Hematopoietic multipotent progenitor cell treated with erythropoietin and hydrocortisone succinate and interleukin-3 and kit ligand, for 17 days (in vitro differentiated cells): ENCODE results near the gene ROCK2.

Source experiments
- DNase-seq: peaks from one replicate; pipeline ENCODE4 v3.0.0-alpha.2; 2015; ENCODE audit warnings: low spot score

ROCK2 gene

GRCh38 chr2:11152591-11152990 is 191.8 kb downstream of the ROCK2 start:
- no peak for DNase-seq

- DNase-seq: no peak
Measured at GRCh38 chr2:11147263-11147662, 197.2 kb downstream of the ROCK2 start.

DNA sequence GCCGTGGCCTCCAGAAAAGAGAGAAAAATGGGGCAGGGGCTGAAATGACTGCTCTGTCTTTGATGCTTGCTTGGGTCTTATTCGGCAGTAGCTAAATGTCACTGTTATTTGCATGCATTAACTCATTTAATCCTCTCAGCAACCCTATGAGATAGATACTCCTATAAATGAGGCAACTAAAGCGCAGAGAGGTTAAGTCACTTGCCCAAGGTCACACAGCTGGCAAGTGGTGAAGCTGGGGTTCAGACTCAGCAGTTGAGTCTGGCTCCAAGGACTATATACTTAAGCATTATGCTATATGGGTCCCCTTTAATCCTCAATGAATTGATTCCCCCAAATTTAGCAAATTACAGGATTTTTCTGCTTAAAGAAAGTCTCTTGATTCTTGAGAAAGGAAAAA is 198.4 kb downstream of the ROCK2 start:
- DNase-seq: no peak

DNA sequence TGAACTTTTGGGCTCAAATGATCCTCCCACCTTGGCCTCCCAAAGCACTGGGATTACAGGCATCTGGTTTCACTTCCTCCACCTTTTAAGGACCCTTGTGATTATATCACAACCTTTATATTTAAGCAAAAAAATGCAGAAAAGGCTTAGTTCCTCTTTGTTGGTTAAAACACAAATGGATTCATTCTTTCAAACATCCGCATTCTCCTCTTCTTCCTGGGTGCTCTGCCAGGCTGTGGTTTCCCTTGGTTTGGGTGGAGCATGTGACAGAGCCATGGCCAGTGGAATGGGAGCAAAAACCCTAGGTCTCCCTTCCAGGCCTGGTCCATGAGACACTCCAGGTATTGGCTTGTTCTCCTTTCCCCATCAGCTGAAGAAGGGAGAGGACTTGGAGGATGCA is 199.1 kb downstream of the ROCK2 start:
- DNase-seq: no peak

DNA sequence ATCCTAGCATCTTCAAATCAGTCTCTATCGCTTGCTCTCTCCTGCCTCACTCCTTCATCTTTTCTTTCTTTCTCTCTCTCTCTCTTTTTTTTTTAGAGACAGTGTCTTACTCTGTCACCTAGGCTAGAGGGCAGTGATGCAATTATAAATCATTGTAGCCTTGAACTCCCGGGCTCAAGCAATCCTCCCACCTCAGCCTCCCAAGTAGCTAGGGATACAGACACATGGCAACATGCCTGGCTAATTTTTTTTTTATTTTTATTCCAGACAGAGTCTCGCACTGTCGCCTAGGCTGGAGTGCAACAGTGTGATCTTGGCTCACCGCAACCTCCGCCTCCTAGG is 199.7 kb downstream of the ROCK2 start:
- no peak for DNase-seq

GRCh38 chr2:11144077-11144737 is 200.2 kb downstream of the ROCK2 start:
- DNase-seq: no peak

DNA sequence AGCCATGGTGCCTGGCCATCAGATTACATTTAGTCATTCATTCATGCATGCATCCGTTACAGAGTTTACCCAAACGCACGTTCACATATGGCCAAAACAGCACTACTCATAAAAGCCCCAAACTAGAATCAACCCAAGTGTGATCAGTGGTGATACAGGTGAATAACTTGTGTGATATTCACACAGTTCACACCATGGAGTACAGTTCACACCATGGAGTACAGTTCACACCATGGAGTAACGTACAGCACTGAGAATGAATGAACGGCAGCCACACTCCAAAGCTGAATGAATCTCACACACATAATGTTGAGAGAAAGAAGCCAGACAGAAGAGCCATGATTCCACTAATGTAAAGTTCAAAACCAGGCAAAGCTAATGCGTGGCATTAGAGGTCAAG is 201.4 kb downstream of the ROCK2 start:
- DNase-seq: no peak

DNA sequence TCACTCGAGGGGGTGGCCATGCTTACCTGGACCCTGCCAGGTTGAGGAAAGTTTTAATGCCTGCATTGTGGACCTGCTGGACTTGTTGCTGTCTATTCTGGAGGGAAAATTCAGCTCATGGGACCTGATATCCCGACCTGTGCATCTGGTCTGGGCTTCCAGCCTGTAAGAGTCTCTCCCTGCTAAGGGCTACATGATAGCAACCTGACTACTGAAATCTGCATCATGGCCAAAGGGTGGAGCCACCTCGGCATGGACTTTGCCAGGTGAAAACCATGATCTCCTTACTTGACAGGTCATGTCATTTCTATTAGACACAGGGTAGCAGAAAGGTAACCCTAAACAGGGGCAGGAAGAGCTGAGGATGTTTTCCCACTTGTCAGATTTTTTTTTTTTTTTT is 202.1 kb downstream of the ROCK2 start:
- no peak for DNase-seq

DNA sequence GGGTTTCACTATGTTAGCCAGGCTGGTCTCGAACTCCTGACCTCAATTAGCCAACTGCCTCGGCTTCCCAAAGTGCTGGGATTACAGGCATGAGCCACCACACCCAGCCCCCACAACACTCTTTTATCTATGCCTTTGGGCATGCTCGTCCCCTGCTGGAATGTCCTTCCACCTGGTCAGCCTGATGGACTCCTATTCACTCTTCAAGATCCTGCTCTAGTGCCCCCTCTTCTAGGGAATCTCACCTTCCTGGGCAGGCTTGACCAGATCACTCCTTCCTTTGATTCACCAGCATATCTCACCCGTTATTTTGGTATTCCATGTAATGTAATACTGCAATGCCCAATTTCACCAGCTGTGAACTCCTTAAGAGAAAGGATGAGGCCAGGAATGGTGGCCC is 203.1 kb downstream of the ROCK2 start:
- DNase-seq: no peak

- no peak for DNase-seq
Measured at GRCh38 chr2:11140492-11140891, 203.9 kb downstream of the ROCK2 start.

DNA sequence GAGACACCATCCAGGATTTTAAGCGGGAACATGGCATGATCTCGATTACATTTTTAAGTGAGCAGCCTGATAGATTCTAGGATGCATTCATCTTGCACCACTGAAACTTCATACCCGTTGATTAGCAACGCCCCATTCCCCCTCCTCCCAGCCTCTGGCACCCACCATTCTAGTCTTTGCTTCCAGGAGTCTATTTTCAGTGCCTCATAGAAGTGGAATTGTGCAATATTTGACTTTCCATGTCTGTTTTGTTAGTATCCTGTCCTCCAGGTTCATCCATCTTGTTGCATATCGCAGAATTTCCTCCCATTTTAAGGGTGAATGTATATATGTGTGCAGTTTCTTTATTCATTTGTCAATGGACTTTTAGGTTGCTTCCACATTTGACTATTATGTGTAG is 210.1 kb downstream of the ROCK2 start:
- DNase-seq: no peak

- DNase-seq: no peak
Measured at GRCh38 chr2:11133936-11134320, 210.5 kb downstream of the ROCK2 start.

DNA sequence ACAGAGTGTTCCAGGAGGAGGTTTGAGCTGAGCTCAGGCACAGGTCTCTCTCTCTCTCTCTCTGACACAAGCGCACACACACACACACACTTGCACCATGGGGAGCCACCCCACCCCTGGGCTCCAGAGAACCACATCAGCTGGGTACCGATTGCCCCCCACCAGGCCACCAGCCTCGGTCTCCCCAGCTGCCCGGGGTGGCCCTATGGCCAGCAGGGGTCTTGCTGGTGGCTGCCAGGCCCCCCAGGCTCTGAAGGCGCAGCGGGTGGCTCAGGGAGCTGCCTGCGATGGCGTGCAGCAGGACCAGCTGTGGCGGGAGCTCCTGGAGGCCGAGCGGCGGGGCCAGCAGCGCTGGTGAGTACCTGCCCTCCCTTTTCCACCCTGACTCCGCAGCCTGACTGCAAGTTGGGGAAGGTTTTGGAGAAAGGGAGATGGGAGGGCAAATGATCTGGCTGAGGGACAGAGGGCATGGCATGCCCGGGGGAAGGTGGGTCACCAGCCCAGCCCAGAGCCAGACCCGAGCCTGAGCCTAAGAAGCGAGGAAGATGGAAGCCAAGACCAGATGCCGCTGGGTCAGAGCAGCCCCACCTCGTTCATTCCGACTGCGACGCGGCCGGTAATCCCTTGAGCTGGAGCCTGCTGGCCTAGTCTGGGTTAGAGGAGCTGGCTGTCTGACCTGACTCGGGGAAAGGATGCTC is 211.0 kb downstream of the ROCK2 start:
- no peak for DNase-seq

GRCh38 chr2:11132036-11132671 is 212.3 kb downstream of the ROCK2 start:
- DNase-seq: no peak

- DNase-seq: no peak
Measured at GRCh38 chr2:11131166-11131920, 213.1 kb downstream of the ROCK2 start.
